Astrocyte of the hippocampus (primary cell): Measurements from ENCODE around the gene MUCL3.
A peak's percentile ranks its signal among the peaks of the same experiment; 100 is the strongest.
"Not testable (repeated sequence)": the region's sequence is repeated elsewhere in the genome, so short reads cannot be mapped to it uniquely, and the experiment has no call there.

Experiments used
- DNase-seq: peaks from one replicate; pipeline ENCODE4 v3.0.0; 2011; ENCODE audit warnings: low read depth, low spot score

MUCL3 gene

GRCh38 chr6:30940361-30940986 is at the start of gene MUCL3:
TSS of gene MUCL3 (plus strand) at chr6:30940973. CDS start at chr6:30941000, 27 bp downstream.
- DNase-seq, result no peak

GRCh38 chr6:30891450-30891723 is 49.4 kb upstream of the MUCL3 start:
- no peak for DNase-seq

GRCh38 chr6:30891816-30892538 is 48.8 kb upstream of the MUCL3 start:
- no peak for DNase-seq

- DNase-seq, result no peak
Observed at GRCh38 chr6:30893001-30893591, 47.7 kb upstream of the MUCL3 start.

GRCh38 chr6:30893666-30894065 is 47.1 kb upstream of the MUCL3 start:
- no peak for DNase-seq

GRCh38 chr6:30894381-30894780 is 46.4 kb upstream of the MUCL3 start:
- DNase-seq, result no peak

- no peak for DNase-seq
Observed at GRCh38 chr6:30894935-30895334, 45.8 kb upstream of the MUCL3 start.

GRCh38 chr6:30895343-30895742 is 45.4 kb upstream of the MUCL3 start:
- no peak for DNase-seq

GRCh38 chr6:30896541-30896940 is 44.2 kb upstream of the MUCL3 start:
- DNase-seq, result no peak

GRCh38 chr6:30897882-30898281 is 42.9 kb upstream of the MUCL3 start:
- no peak for DNase-seq

GRCh38 chr6:30898750-30899360 is 41.9 kb upstream of the MUCL3 start:
- no peak for DNase-seq

- no peak for DNase-seq
Observed at GRCh38 chr6:30900863-30901417, 39.8 kb upstream of the MUCL3 start.

- DNase-seq, result no peak
Observed at GRCh38 chr6:30901436-30901835, 39.3 kb upstream of the MUCL3 start.

GRCh38 chr6:30902196-30902595 is 38.6 kb upstream of the MUCL3 start:
- DNase-seq, result not testable (repeated sequence)

- no peak for DNase-seq
Observed at GRCh38 chr6:30902709-30903108, 38.1 kb upstream of the MUCL3 start.

GRCh38 chr6:30903236-30903635 is 37.5 kb upstream of the MUCL3 start:
- no peak for DNase-seq

- DNase-seq, result not testable (repeated sequence)
Observed at GRCh38 chr6:30907290-30907757, 33.4 kb upstream of the MUCL3 start.

GRCh38 chr6:30907758-30908591 is 32.8 kb upstream of the MUCL3 start, which contains the start of gene GTF2H4:
TSS of gene GTF2H4 (plus strand) at chr6:30908207.
- peak; percentile 99 for DNase-seq

- DNase-seq, result no peak
Observed at GRCh38 chr6:30908700-30909099, 32.1 kb upstream of the MUCL3 start.

- not testable (repeated sequence) for DNase-seq
Observed at GRCh38 chr6:30910473-30910872, 30.3 kb upstream of the MUCL3 start.
